ENCODE measurements around the gene TDG.

GRCh38 chr12:103930034-103930786 lies 35.5 kb upstream of the TDG start, which contains the start of gene HSP90B1:
- TF ChIP-seq CTCF (IDR thresholded peaks at IDR 0.05), result no peak
- peak in 3 of 4 donors; percentile 73 to 96 (median 80) for TF ChIP-seq POLR2A (IDR thresholded peaks at IDR 0.05)

All from esophagus squamous epithelium (tissue), 4 donors.